CD4-positive, alpha-beta T cell treated with Interleukin-15 for 1 hour (primary cell): ENCODE results near the gene DMAP1.

ENCODE experiments used
- DNase-seq: peaks from one replicate; pipeline ENCODE4 v3.0.0-alpha.2; 2020

Gene DMAP1

GRCh38 chr1:44229435-44230167 lies 16.3 kb downstream of the DMAP1 start:
- DNase-seq, result no peak

- DNase-seq, result no peak
These were observed 17.5 kb downstream of the DMAP1 start for GRCh38 chr1:44230796-44231195.

DNA sequence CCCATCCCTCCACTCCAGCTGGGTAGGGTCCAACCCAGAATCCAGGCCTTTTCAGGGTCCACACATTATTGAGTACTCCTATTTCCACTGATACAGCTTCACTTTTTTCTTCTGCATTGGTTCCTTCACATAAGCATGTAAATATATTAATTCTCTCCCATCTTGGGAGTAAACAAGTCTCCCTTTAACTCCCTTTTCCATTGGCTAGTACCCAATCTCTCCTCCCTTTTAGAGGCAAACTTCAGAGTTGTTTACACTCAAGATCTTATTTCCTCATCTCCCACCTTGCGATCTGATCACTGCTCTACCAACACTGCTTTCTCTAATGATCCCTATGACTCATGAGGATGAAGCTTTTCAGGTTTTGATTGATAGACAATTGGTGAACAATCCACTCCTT lies 20.3 kb downstream of the DMAP1 start:
- DNase-seq, result no peak

- no peak for DNase-seq
These were observed 22.5 kb downstream of the DMAP1 start for GRCh38 chr1:44235808-44236207.

GRCh38 chr1:44236490-44237272 lies 23.4 kb downstream of the DMAP1 start:
- no peak for DNase-seq

DNA sequence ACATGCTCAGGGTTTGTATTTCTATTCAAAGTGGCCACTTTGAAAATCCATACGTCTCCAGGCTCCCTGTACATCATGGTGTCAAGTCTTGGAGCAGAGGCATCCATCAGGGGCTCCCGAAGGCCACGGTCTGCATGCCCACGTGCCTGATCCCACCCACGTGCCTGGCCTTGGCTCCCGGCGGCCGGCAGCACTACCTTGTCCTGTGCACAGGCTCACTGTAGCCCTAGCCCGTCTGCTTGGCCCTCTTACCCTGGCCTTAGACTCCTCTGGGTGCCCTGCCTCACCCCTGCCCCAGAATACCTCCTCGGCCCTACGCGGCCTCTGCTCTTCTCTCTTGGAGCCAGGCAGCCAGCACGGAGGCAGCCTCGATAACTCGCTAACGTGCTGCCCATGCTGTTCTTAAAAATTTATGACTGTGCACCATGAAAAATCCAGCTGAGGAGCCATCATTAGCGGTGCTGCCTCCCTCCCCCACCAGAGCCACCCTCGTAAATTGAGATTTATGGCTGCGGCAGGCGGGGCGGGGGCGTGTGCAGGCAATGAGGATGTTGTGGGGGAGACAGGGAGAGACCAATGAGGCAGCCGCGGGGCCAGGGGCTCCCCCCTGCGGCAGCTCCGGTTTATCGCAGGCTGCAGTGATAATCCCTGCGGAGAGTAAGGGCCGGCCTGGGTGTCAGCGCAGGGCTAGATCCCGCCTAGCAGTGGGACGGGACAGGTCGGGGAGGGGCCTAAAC lies 24.6 kb downstream of the DMAP1 start:
- peak; percentile 38 for DNase-seq

- DNase-seq, result no peak
These were observed 25.4 kb downstream of the DMAP1 start for GRCh38 chr1:44238660-44239059.

DNA sequence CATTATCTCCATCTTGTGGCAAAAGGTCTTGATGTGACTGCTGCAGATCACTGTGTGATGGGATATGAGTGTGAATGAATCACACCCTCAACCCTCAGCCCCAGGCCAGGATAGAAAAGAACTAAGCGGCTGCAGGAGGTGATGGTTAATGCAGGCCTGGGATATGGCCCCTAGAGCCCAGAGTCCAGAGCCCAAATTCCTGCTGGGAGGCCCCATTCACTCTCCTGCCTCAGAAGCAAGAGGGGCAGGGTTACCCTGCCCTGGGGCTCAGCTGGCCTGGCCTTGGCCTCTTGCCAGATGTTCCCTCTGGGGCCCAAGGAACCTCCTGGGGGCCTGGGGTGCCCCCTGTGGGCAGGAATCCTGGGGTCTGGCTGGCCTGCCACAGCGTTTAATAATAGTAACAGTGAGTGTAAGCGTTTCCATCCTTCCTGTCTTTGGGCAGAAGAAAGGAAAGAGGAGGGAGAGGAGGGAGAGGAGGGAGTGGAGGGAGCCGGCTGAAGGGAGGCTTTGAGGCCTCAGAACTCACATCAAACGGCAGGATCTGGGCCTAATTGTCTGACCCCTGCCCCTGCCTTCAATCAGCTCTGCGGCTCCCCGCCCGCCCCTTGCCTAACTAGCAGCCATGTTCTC lies 26.2 kb downstream of the DMAP1 start:
- DNase-seq, result no peak

DNA sequence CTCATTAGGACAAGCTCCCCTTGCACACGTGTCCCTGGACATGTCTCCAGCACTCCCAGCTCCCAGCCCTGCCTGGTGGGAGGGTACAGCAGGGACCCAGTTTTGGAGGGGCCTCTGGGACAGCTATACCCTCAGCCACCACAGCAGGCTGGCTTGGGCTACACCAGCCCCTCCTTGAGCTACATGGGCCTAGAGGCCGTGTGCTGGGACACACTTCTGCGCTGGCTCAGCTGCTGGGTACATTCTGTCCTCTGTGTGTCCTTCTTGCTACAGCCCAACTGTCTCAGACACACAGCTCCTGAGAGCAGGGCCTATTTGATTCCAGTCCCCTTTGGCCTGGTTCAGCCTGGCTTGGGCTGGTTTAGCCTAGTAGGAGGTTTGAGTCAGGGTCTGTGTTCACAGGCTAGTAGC lies 26.7 kb downstream of the DMAP1 start:
- DNase-seq, result no peak

- DNase-seq, result no peak
These were observed 27.8 kb downstream of the DMAP1 start for GRCh38 chr1:44240802-44241671.

- no peak for DNase-seq
These were observed 29.5 kb downstream of the DMAP1 start for GRCh38 chr1:44242746-44243145.

GRCh38 chr1:44243782-44244495 lies 30.7 kb downstream of the DMAP1 start:
- DNase-seq, result no peak

DNA sequence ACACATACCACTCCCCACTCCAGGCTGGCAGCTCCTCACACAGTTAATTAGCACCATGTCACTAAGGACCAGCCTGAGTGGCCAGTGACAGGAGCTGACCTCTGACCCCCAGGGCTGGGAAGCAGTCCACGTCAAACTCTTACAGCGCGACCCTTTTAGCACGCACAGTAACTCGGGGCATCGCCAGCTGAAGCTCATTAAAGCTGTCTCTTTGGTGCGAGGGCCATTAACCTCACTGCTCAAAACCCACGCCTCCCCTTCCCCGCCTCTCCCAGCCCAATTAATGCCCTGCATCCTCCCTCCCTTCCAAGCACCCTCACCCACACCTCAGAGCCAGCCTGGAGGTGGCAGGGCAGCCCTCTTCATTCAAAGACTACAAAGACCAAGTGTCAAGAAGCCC lies 31.7 kb downstream of the DMAP1 start:
- DNase-seq, result no peak

GRCh38 chr1:44246806-44247205 lies 33.5 kb downstream of the DMAP1 start:
- no peak for DNase-seq

- DNase-seq, result no peak
These were observed 36.3 kb downstream of the DMAP1 start for GRCh38 chr1:44249543-44249942.

DNA sequence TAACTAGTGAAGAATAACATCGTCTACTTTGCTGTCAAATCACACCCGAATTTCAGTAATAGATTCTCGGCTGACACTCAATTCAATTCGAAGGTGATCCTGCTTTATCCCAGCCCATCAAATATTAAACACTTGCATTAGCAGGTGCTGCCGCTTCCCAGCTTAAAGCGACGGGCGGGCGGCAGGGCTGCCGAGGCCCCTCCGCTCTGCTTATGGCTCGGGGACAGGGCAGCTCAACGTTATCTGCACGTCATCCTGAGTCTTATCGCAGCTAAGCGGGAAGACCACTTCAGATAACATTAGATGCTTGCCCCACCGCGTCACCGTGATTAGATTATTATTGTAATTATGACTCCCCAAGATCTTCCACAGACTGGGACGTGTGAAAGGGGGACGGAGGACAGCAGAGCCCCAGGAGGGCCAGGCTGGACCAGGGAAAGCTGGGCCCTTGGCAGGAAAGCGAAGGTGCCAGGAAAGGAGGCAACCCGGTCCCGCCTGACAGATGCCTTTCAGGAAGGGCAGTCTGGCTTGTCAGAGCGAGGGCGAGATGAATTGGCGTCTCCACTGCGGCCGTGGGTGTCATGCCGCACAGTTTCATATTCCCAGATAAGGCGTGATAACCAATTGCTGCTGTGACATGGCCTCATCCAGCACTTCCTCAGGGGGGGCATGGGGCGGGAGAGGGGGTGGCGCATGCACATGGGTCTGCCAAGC lies 37.0 kb downstream of the DMAP1 start:
- no peak for DNase-seq

- no peak for DNase-seq
These were observed 38.2 kb downstream of the DMAP1 start for GRCh38 chr1:44251486-44251885.

DNA sequence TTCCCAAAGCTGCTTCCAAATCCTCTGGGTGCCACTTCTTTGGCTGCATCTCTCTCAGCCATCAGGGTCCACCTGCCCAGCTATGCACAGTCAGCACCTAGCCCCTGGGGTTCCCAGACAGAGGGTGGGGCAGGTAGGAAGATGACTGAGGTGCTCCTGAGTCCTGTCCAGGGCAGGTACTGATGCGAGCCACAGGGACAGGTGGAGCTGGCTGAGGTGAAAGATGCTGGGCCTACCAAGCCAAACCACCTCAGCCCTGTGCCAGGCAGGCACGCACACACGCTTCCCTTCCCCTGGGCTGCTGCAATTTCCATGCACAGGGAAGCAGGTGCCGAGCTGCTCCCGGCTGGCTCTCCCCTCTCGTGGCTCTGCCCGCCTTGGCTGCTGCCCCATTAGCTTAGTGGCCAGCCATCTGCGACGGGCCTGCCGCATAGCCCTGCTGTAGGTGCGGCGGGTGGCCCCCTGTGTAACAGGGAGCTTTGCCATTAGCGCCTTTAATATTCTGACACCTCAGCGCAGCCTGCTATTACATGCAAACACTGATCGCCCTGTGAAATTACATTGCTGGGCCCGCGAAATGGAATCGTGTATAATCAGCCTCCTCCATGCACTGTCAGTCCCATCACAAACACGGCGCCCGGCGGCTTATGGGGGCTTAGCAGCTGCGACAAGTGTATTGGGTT lies 38.9 kb downstream of the DMAP1 start:
- DNase-seq, result no peak

GRCh38 chr1:44254392-44254910 lies 41.2 kb downstream of the DMAP1 start:
- no peak for DNase-seq
